Measurements from ENCODE around the gene DACT2. TPM values are rescaled to one million over a fixed set of nuclear protein-coding genes. Genes with fewer than 3 reads are reported as not detected.
A peak's percentile ranks its signal among the peaks of the same experiment; 100 is the strongest.

DACT2 gene
- total RNA-seq, 1 experiment from 2014 or later = not detected

- Mint-ChIP-seq H3K27me3 (ENCODE audit: insufficient read depth, unreplicated experiment) (peaks cover 51% of the 10 kb centered on the region), H3K4me1 (ENCODE audit: insufficient read depth, unreplicated experiment) (no peaks in the 10 kb centered on the region), H3K36me3 (ENCODE audit: insufficient read depth, unreplicated experiment) (no peaks in the 10 kb centered on the region), H3K27ac (ENCODE audit: low read depth, unreplicated experiment) (no peak overlapping the region), H3K9me3 (ENCODE audit: unreplicated experiment) (peaks cover 7% of the 10 kb centered on the region), H3K4me3 (ENCODE audit: unreplicated experiment) (no peak overlapping the region)
- ChIA-PET POLR2A (no interaction called here), CTCF (no interaction called here)
- no TSS peak for BruUV-seq (replicated peaks)
- intact Hi-C loops (cut with micrococcal nuclease) = no loop called here
- DNase-seq (ENCODE audit: unreplicated experiment) = no peak
- TF ChIP-seq, protein P1, sequence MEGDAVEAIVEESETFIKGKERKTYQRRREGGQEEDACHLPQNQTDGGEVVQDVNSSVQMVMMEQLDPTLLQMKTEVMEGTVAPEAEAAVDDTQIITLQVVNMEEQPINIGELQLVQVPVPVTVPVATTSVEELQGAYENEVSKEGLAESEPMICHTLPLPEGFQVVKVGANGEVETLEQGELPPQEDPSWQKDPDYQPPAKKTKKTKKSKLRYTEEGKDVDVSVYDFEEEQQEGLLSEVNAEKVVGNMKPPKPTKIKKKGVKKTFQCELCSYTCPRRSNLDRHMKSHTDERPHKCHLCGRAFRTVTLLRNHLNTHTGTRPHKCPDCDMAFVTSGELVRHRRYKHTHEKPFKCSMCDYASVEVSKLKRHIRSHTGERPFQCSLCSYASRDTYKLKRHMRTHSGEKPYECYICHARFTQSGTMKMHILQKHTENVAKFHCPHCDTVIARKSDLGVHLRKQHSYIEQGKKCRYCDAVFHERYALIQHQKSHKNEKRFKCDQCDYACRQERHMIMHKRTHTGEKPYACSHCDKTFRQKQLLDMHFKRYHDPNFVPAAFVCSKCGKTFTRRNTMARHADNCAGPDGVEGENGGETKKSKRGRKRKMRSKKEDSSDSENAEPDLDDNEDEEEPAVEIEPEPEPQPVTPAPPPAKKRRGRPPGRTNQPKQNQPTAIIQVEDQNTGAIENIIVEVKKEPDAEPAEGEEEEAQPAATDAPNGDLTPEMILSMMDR (IDR thresholded peaks at IDR 0.05; ENCODE audit: unreplicated experiment) = no peak
These were observed 11.5 kb upstream of the DACT2 start for GRCh38 chr6:168331058-168331457.

GRCh38 chr6:168330403-168330802 is 10.8 kb upstream of the DACT2 start:
- H3K27ac Mint-ChIP-seq (ENCODE audit: low read depth, unreplicated experiment) = no peak overlapping the region
- no peaks in the 10 kb centered on the region for H3K36me3 Mint-ChIP-seq (ENCODE audit: insufficient read depth, unreplicated experiment)
- peaks cover 7% of the 10 kb centered on the region for H3K9me3 Mint-ChIP-seq (ENCODE audit: unreplicated experiment)
- TF ChIP-seq, protein P1 (IDR thresholded peaks at IDR 0.05; ENCODE audit: unreplicated experiment) = no peak
- CTCF ChIA-PET = no interaction called here
- intact Hi-C loops (cut with micrococcal nuclease) = no loop called here
- no TSS peak for BruUV-seq (replicated peaks)
- DNase-seq (ENCODE audit: unreplicated experiment) = no peak
- POLR2A ChIA-PET = no interaction called here
- no peaks in the 10 kb centered on the region for H3K4me1 Mint-ChIP-seq (ENCODE audit: insufficient read depth, unreplicated experiment)
- H3K27me3 Mint-ChIP-seq (ENCODE audit: insufficient read depth, unreplicated experiment) = peaks cover 58% of the 10 kb centered on the region
- H3K4me3 Mint-ChIP-seq (ENCODE audit: unreplicated experiment) = no peak overlapping the region

- DNase-seq (ENCODE audit: unreplicated experiment) = no peak
- peaks cover 79% of the 10 kb centered on the region for H3K27me3 Mint-ChIP-seq (ENCODE audit: insufficient read depth, unreplicated experiment)
- no peak overlapping the region for H3K4me3 Mint-ChIP-seq (ENCODE audit: unreplicated experiment)
- peaks cover 7% of the 10 kb centered on the region for H3K9me3 Mint-ChIP-seq (ENCODE audit: unreplicated experiment)
- no peak overlapping the region for H3K27ac Mint-ChIP-seq (ENCODE audit: low read depth, unreplicated experiment)
- H3K4me1 Mint-ChIP-seq (ENCODE audit: insufficient read depth, unreplicated experiment) = peaks cover 1% of the 10 kb centered on the region
- H3K36me3 Mint-ChIP-seq (ENCODE audit: insufficient read depth, unreplicated experiment) = no peaks in the 10 kb centered on the region
- intact Hi-C loops (cut with micrococcal nuclease) = no loop called here
- BruUV-seq (replicated peaks) = no TSS peak
- ChIA-PET POLR2A (no interaction called here), CTCF (no interaction called here)
- TF ChIP-seq, protein P1 (IDR thresholded peaks at IDR 0.05; ENCODE audit: unreplicated experiment) = no peak
These were observed 8.5 kb upstream of the DACT2 start for GRCh38 chr6:168328086-168328485.

DNA sequence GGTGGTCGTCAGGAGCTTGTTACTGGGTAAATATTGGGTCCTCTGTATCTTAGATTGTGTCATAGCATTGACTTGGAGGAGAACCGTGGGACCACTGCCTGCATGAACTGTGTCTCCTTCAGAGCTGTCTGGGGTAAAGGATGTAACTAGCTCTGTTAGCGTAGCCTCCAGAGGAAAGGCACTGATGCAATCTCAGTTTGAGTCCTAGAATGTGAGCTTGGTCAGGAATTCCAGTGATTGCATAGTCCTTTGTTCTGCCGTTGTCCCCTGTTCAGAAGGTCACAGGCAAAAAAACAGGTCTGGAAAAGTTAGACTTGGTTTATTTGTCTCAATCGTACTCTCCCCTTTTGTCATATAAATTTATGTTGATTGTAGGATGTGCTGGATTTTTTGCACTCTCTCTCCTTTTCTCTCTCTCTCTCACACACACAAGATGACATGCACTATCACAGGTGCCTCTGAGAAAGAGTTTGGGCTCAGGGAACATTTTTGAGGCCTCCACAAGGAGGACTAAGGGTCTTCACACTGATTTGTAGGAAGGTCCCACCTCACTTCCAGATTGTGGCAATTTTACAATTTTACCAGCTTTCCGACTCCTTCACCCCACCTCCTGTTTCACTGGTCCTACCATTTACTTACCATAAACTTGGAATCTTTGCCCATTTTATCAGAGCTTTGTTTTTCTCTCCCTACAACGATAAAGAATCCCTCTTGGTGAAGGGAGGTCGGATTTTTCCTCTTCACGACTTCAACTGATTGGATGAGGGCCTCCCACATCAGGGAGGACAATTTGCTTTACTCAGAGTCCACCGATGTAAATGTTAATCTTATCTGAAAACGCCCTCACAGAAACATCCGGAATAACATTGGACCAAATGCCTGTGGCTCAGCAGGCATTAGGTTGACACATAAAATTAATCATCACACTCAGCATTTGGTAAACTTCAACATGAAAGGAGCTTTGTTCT is 7.0 kb upstream of the DACT2 start:
- intact Hi-C loops (cut with micrococcal nuclease) = no loop called here
- peaks cover 86% of the 10 kb centered on the region for H3K27me3 Mint-ChIP-seq (ENCODE audit: insufficient read depth, unreplicated experiment)
- BruUV-seq (replicated peaks) = no TSS peak
- POLR2A ChIA-PET = no interaction called here
- DNase-seq (ENCODE audit: unreplicated experiment) = peak; percentile 33
- H3K4me1 Mint-ChIP-seq (ENCODE audit: insufficient read depth, unreplicated experiment) = peaks cover 5% of the 10 kb centered on the region
- peaks cover 13% of the 10 kb centered on the region for H3K9me3 Mint-ChIP-seq (ENCODE audit: unreplicated experiment)
- H3K27ac Mint-ChIP-seq (ENCODE audit: low read depth, unreplicated experiment) = no peak overlapping the region
- TF ChIP-seq, protein P1 (IDR thresholded peaks at IDR 0.05; ENCODE audit: unreplicated experiment) = no peak
- CTCF ChIA-PET = interaction anchor here (0.6 to 0.7 kb wide), 2 partner anchors 35 to 67 kb away, joined by 3 to 5 read pairs; no protein-coding TSS in a partner anchor
- H3K4me3 Mint-ChIP-seq (ENCODE audit: unreplicated experiment) = no peak overlapping the region
- no peaks in the 10 kb centered on the region for H3K36me3 Mint-ChIP-seq (ENCODE audit: insufficient read depth, unreplicated experiment)

Data from MCF 10A (cell line).